ENCODE results near the gene PALM3. TPM values are rescaled to one million over a fixed set of nuclear protein-coding genes. Genes with fewer than 3 reads are reported as not detected.

The PALM3 gene
- total and polyA plus RNA-seq, 2 donors (not counting 3 experiments of a cell fraction or from before 2014, with no cell fraction given) = 0.08 to 0.31 TPM

DNA sequence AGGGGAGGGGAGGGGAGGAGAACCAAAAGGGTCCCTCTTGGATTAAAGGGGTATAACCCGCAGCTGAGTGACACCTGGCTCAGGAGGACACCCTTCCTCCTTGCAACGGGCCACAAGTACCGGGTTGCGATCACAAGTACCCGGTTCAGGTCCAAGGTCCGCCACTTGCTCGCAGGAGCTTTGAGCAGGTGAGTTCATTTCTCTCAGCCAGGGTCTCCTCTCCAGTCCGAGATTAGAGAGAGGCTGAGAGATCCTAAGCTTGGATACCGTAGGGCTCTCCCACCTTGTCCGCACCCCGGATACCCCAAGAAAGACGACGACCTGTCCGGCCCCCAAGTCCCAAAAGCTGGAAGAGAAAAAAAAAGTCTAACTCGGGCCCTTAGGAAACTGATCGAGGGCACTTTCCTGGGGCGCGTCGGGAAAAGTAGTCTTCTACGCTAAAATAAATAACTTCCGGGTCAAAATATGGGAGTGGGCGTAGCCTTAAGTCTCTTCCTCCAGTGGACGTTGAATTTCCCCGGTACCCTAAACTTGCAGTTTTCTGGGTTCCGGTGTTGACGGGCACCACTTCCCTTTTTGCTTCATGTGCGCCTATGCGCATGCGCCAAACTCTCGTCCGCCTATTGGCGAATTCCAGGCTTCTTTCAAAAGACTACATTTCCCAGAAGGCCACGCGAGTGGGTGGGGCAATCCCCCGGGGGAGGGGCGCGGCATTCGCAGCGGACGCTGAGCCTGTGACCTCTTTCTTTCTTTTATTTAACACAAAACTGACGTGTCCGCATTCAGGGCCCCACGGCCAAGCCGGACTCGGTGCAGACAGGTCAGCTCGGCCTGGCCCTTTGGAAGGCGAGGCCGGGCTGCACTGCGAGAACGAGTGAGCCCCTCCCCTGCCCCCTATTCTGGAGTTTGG is 19.3 kb upstream of the PALM3 start:
- H3K79me2 ChIP-seq (ENCODE audit: control insufficient read depth, insufficient read depth, low read length) = no peaks in the 10 kb centered on the region
- BruUV-seq (replicated peaks) = TSS peak; percentile 92
- DNase-seq (ENCODE audit: low read depth, low spot score) (peak; percentile 100), FAIRE-seq (peak; percentile 100)
- H3K9me3 ChIP-seq (replicated peaks; ENCODE audit: control insufficient read depth, insufficient read depth, low read length) = no peaks in the 10 kb centered on the region
- no peaks in the 10 kb centered on the region for H3K27me3 ChIP-seq (ENCODE audit: control insufficient read depth in 2 of 2, insufficient read depth in 2 of 2, low read length in 2 of 2)
- peak overlapping the region; percentile 59 to 77 (median 69) for H3K4me3 ChIP-seq (replicated peaks in 1 of 3; ENCODE audit: insufficient read depth in 1 of 3, low read depth in 1 of 3, low read length in 3 of 3)
- H2AFZ ChIP-seq (ENCODE audit: low read depth, low read length) = peak overlapping the region; percentile 71
- H3K4me1 ChIP-seq (ENCODE audit: control insufficient read depth, extremely low read depth, insufficient read depth, low read length) = peaks cover 12% of the 10 kb centered on the region
- H4K20me1 ChIP-seq (replicated peaks; ENCODE audit: control insufficient read depth, extremely low read depth, insufficient read depth, low read length) = no peaks in the 10 kb centered on the region
- no peaks in the 10 kb centered on the region for H3K9me1 ChIP-seq (replicated peaks; ENCODE audit: control insufficient read depth, extremely low read depth, insufficient read depth, low read length)
- H3K36me3 ChIP-seq (ENCODE audit: control insufficient read depth in 2 of 2, extremely low read depth in 1 of 2, insufficient read depth in 2 of 2, low read length in 2 of 2) = no peaks in the 10 kb centered on the region
- dilution Hi-C loops (cut with MboI; ENCODE audit: extremely low pct_ligation_motif_present, low sequenced_read_pairs) = no loop called here
- peak overlapping the region; percentile 58 for H3K4me2 ChIP-seq (ENCODE audit: insufficient read depth, low read length)
- peak overlapping the region; percentile 66 for H3K27ac ChIP-seq (ENCODE audit: insufficient read depth, low read depth, low read length)
- H3K9ac ChIP-seq (replicated peaks; ENCODE audit: extremely low read depth, insufficient read depth, low read length) = peak overlapping the region; percentile 73
- TF ChIP-seq POLR2A (IDR thresholded peaks at IDR 0.05; ENCODE audit: low read depth, low read length) (peak; percentile 97), POLR2AphosphoS5 (IDR thresholded peaks at IDR 0.05; ENCODE audit: insufficient read depth, low read depth, low read length) (peak; percentile 84), FOS (IDR thresholded peaks at IDR 0.05; ENCODE audit: borderline replicate concordance, insufficient read depth, low read length) (no peak)
- CTCF ChIA-PET = interaction anchor here (1.2 to 5.6 kb wide), 8 partner anchors 9 to 74 kb away, joined by 4 to 21 read pairs (median 4); partner anchors contain the start of genes ASF1B and MISP3
- POLR2A ChIA-PET = interaction anchor here (0.6 to 1.3 kb wide), 2 partner anchors 9 to 35 kb away, joined by 3 to 4 read pairs; no protein-coding TSS in a partner anchor
- intact Hi-C loops (cut with micrococcal nuclease) = loop anchor here (1.0 to 2.0 kb wide), 5 partner anchors 36 to 175 kb away; partner anchors contain the start of genes ASF1B, BRME1, CC2D1A and PRKACA

- Histone ChIP-seq H3K4me1 (ENCODE audit: control insufficient read depth, extremely low read depth, insufficient read depth, low read length) (peaks cover 26% of the 10 kb centered on the region), H4K20me1 (replicated peaks; ENCODE audit: control insufficient read depth, extremely low read depth, insufficient read depth, low read length) (no peaks in the 10 kb centered on the region), H3K36me3 (ENCODE audit: control insufficient read depth in 2 of 2, extremely low read depth in 1 of 2, insufficient read depth in 2 of 2, low read length in 2 of 2) (no peaks in the 10 kb centered on the region), H3K9ac (replicated peaks; ENCODE audit: extremely low read depth, insufficient read depth, low read length) (no peak overlapping the region), H3K27ac (ENCODE audit: insufficient read depth, low read depth, low read length) (no peak overlapping the region), H3K9me1 (replicated peaks; ENCODE audit: control insufficient read depth, extremely low read depth, insufficient read depth, low read length) (no peaks in the 10 kb centered on the region), H3K79me2 (ENCODE audit: control insufficient read depth, insufficient read depth, low read length) (no peaks in the 10 kb centered on the region), H3K4me3 (replicated peaks in 1 of 3; ENCODE audit: insufficient read depth in 1 of 3, low read depth in 1 of 3, low read length in 3 of 3) (no peak overlapping the region), H3K27me3 (ENCODE audit: control insufficient read depth in 2 of 2, insufficient read depth in 2 of 2, low read length in 2 of 2) (no peaks in the 10 kb centered on the region), H3K4me2 (ENCODE audit: insufficient read depth, low read length) (no peak overlapping the region), H2AFZ (ENCODE audit: low read depth, low read length) (no peak overlapping the region), H3K9me3 (replicated peaks; ENCODE audit: control insufficient read depth, insufficient read depth, low read length) (no peaks in the 10 kb centered on the region)
- TF ChIP-seq FOS (IDR thresholded peaks at IDR 0.05; ENCODE audit: borderline replicate concordance, insufficient read depth, low read length) = no peak
- TF ChIP-seq POLR2A (IDR thresholded peaks at IDR 0.05; ENCODE audit: low read depth, low read length) = no peak
- TF ChIP-seq CTCF (IDR thresholded peaks at IDR 0.05; ENCODE audit: extremely low read depth in 1 of 2, insufficient read depth in 1 of 2, low read depth in 1 of 2, low read length in 2 of 2) = no peak
- no peak for TF ChIP-seq MAX (IDR thresholded peaks at IDR 0.05; ENCODE audit: insufficient read depth, insufficient read length)
- TF ChIP-seq JUN (IDR thresholded peaks at IDR 0.05; ENCODE audit: borderline replicate concordance, insufficient read depth, insufficient read length, low read depth) = no peak
- TF ChIP-seq MYC (IDR thresholded peaks at IDR 0.05; ENCODE audit: low read depth, low read length) = no peak
- TF ChIP-seq EZH2 (IDR thresholded peaks at IDR 0.05; ENCODE audit: borderline replicate concordance, low read depth, low read length, severe bottlenecking) = no peak
- TF ChIP-seq POLR2AphosphoS5 (IDR thresholded peaks at IDR 0.05; ENCODE audit: insufficient read depth, low read depth, low read length) = no peak
- TF ChIP-seq GATA2 (IDR thresholded peaks at IDR 0.05; ENCODE audit: insufficient read depth, insufficient read length, low read depth, low read length) = no peak
- BruUV-seq (replicated peaks) = no TSS peak
- dilution Hi-C loops (cut with MboI; ENCODE audit: extremely low pct_ligation_motif_present, low sequenced_read_pairs) = no loop called here
- DNase-seq (ENCODE audit: low read depth, low spot score) (no peak), FAIRE-seq (no peak)
- ChIA-PET POLR2A (no interaction called here), CTCF (interaction anchor here (0.7 to 1.0 kb wide), 3 partner anchors 35 to 1017 kb away, joined by 3 to 4 read pairs (median 3); no protein-coding TSS in a partner anchor)
- intact Hi-C loops (cut with micrococcal nuclease) = no loop called here
Observed at GRCh38 chr19:14078411-14078810, 16.5 kb upstream of the PALM3 start.

Data from endothelial cell of umbilical vein (primary cell).